HepG2 (cell line): ENCODE results near the gene FUZ. TPM values are rescaled to one million over a fixed set of nuclear protein-coding genes. Genes with fewer than 3 reads are reported as not detected.
A peak's percentile ranks its signal among the peaks of the same experiment; 100 is the strongest.

ENCODE experiments used
- DNMT3B ChIP-seq: conservative IDR thresholded peaks from 2 replicates; pipeline ENCODE4 v1.6.1; 2016; ENCODE audit warnings: missing biosample characterization, control low read depth
- ERF ChIP-seq: IDR thresholded peaks from 2 replicates; pipeline ENCODE4 v1.6.1; 2018; ENCODE audit warnings: missing biosample characterization, missing genetic modification reagents
- GATA4 ChIP-seq: sonication (generic); IDR thresholded peaks from 2 replicates; pipeline ENCODE4 v1.6.1; 2016; ENCODE audit warnings: antibody characterized with exemption, low read depth, borderline replicate concordance
- JUND ChIP-seq: sonication (generic); formaldehyde crosslinking; IDR thresholded peaks from 2 replicates; pipeline ENCODE4 v1.8.0; 2022; ENCODE audit warnings: mild to moderate bottlenecking, missing genetic modification reagents
- KMT2B ChIP-seq: IDR thresholded peaks from 2 replicates; pipeline ENCODE4 v1.6.1; 2016; ENCODE audit warnings: missing genetic modification reagents, missing compliant biosample characterization
- MEIS1 ChIP-seq: sonication (generic); formaldehyde crosslinking; IDR thresholded peaks from 2 replicates; pipeline ENCODE4 v1.9.0; 2021; ENCODE audit warnings: mild to moderate bottlenecking, missing genetic modification reagents, moderate library complexity, borderline replicate concordance
- MIER2 ChIP-seq: IDR thresholded peaks from 2 replicates; pipeline ENCODE4 v1.6.1; 2016; ENCODE audit warnings: missing biosample characterization, missing genetic modification reagents
- NCOA2 ChIP-seq: sonication (generic); formaldehyde crosslinking; IDR thresholded peaks from 2 replicates; pipeline ENCODE4 v1.8.0; 2022; ENCODE audit warnings: inconsistent platforms
- PCBP2 ChIP-seq: fragments of 200-400 bp; formaldehyde crosslinking; optimal IDR thresholded peaks from 2 replicates; pipeline ENCODE3; 2018; ENCODE audit warnings: low read length, low read depth; ENCODE audit not compliant: poor library complexity, severe bottlenecking
- PRDM4 ChIP-seq: sonication (generic); formaldehyde crosslinking; IDR thresholded peaks from 2 replicates; pipeline ENCODE4 v1.9.0; 2021; ENCODE audit warnings: missing genetic modification reagents, borderline replicate concordance
- SP5 ChIP-seq: IDR thresholded peaks from 2 replicates; pipeline ENCODE4 v1.6.1; 2016; ENCODE audit warnings: low read depth, borderline replicate concordance
- XBP1 ChIP-seq: sonication (generic); formaldehyde crosslinking; IDR thresholded peaks from 2 replicates; pipeline ENCODE4 v1.5.0; 2020; ENCODE audit warnings: missing genetic modification reagents
- ZFP37 ChIP-seq: sonication (generic); formaldehyde crosslinking; IDR thresholded peaks from 2 replicates; pipeline ENCODE4 v1.4.0; 2020; ENCODE audit warnings: missing genetic modification reagents, borderline replicate concordance
- ZGPAT ChIP-seq: IDR thresholded peaks from 2 replicates; pipeline ENCODE4 v1.6.1; 2016; ENCODE audit warnings: mild to moderate bottlenecking
- ZNF138 ChIP-seq: sonication (generic); formaldehyde crosslinking; IDR thresholded peaks from 2 replicates; pipeline ENCODE4 v1.5.0; 2020; ENCODE audit warnings: mild to moderate bottlenecking, low read depth, missing genetic modification reagents
- ZNF20 ChIP-seq: sonication (generic); formaldehyde crosslinking; IDR thresholded peaks from 2 replicates; pipeline ENCODE4 v1.4.0; 2020; ENCODE audit warnings: mild to moderate bottlenecking, moderate library complexity, missing genetic modification reagents
- ZNF501 ChIP-seq: sonication (generic); formaldehyde crosslinking; IDR thresholded peaks from 2 replicates; pipeline ENCODE4 v1.5.1; 2020; ENCODE audit warnings: mild to moderate bottlenecking, moderate library complexity, missing genetic modification reagents
- polyA plus RNA-seq, 8 experiments: library from polyadenylated mRNA; depleted of rRNA in 3 of 8; stranded (reverse) in 7 of 8; unstranded in 1 of 8; fragments of >200 nt; fragmentation: Illumina TruSeq in 4 of 8; extraction: Trizol in 4 of 8; gene quantifications; 2 replicates each; pipeline versions ENCODE4 v1.2.1 to v1.2.3, GENCODE V29; 2011 to 2016; ENCODE audit warnings: low read depth in 4 of 8, missing spikeins in 1 of 8, mixed read lengths in 1 of 8; ENCODE audit not compliant: insufficient read depth in 1 of 8
- total RNA-seq, 5 experiments: library from RNA; depleted of rRNA; stranded (reverse); fragments of >200 nt; fragmentation: Illumina TruSeq; extraction: Trizol; gene quantifications; 2 replicates each; pipeline ENCODE4 v1.2.3, GENCODE V29; 2016; ENCODE audit warnings: low read depth in 1 of 5
- TF ChIP-seq, protein P1 (sequence below): sonication (generic); formaldehyde crosslinking; IDR thresholded peaks from 2 replicates; pipeline ENCODE4 v1.5.0; 2020; ENCODE audit warnings: mild to moderate bottlenecking, missing genetic modification reagents, borderline replicate concordance
- TF ChIP-seq, protein P2 (sequence below): IDR thresholded peaks from 2 replicates; pipeline ENCODE4 v1.6.1; 2016; ENCODE audit warnings: low read depth

Gene FUZ
- total and polyA plus RNA-seq, 2 of the 13 experiments (the other 11 are each of a cell fraction or from before 2014, with no cell fraction given), result 0.08 TPM; not detected in 1

DNA sequence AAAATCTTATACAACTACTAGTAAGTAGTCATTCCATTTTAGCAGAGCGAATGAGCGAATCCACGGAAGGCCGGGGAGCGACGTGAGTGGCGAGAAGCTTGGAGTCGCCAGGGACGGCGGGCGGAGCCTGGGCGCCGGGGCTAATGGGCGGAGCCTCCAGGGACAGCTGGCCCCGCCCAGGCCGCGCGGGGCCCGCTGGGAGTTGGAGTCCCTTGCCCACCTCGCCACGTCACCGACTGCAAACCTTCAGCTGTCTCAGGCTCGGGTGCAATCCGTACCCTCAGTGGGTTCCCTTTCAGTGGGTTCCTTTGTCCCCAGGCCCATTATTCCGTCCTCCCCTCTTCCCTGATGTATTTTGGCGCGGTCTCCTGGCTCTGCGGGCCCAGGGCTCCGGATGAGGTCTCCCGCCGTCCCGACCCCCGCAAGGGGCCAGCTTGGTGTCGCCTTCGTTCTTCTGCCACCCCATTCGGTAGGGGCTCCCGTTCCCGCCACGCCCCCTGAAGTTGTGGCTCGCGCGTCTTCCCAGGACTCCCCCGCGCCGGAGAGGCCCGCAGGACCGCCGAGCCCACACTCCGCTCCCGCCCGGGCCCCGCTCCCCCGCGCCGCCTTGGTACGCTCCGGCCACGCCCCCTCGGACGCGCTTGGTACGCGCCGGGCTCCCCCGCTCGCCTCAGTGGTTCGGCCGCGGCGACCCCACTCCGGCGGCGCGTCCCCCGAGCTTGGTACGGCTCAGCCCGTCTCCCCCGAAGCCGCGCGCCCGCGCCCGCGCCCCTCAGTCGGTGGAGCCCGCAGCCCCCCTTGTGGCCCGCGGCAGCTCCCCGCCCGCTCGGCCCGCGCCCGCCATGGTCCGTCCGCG is 37.6 kb upstream of the FUZ start, which contains the start of gene PTOV1 (continued):
- TF ChIP-seq, protein P1, sequence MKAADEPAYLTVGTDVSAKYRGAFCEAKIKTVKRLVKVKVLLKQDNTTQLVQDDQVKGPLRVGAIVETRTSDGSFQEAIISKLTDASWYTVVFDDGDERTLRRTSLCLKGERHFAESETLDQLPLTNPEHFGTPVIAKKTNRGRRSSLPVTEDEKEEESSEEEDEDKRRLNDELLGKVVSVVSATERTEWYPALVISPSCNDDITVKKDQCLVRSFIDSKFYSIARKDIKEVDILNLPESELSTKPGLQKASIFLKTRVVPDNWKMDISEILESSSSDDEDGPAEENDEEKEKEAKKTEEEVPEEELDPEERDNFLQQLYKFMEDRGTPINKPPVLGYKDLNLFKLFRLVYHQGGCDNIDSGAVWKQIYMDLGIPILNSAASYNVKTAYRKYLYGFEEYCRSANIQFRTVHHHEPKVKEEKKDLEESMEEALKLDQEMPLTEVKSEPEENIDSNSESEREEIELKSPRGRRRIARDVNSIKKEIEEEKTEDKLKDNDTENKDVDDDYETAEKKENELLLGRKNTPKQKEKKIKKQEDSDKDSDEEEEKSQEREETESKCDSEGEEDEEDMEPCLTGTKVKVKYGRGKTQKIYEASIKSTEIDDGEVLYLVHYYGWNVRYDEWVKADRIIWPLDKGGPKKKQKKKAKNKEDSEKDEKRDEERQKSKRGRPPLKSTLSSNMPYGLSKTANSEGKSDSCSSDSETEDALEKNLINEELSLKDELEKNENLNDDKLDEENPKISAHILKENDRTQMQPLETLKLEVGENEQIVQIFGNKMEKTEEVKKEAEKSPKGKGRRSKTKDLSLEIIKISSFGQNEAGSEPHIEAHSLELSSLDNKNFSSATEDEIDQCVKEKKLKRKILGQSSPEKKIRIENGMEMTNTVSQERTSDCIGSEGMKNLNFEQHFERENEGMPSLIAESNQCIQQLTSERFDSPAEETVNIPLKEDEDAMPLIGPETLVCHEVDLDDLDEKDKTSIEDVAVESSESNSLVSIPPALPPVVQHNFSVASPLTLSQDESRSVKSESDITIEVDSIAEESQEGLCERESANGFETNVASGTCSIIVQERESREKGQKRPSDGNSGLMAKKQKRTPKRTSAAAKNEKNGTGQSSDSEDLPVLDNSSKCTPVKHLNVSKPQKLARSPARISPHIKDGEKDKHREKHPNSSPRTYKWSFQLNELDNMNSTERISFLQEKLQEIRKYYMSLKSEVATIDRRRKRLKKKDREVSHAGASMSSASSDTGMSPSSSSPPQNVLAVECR (CRISPR knock-in tag), result peak; percentile 81; the same call in 1 of the 2 replicates
- TF ChIP-seq ZNF138, result no peak
- TF ChIP-seq PRDM4 (CRISPR knock-in tag), result no peak
- TF ChIP-seq KMT2B (CRISPR knock-in tag), result peak; percentile 56
- no peak for TF ChIP-seq MIER2
- TF ChIP-seq ZGPAT (CRISPR knock-in tag), result peak; percentile 87
- TF ChIP-seq ZFP37 (CRISPR knock-in tag), result no peak
- no peak for TF ChIP-seq PCBP2
- peak; percentile 60 for TF ChIP-seq ERF (CRISPR knock-in tag)
- TF ChIP-seq, protein P2, sequence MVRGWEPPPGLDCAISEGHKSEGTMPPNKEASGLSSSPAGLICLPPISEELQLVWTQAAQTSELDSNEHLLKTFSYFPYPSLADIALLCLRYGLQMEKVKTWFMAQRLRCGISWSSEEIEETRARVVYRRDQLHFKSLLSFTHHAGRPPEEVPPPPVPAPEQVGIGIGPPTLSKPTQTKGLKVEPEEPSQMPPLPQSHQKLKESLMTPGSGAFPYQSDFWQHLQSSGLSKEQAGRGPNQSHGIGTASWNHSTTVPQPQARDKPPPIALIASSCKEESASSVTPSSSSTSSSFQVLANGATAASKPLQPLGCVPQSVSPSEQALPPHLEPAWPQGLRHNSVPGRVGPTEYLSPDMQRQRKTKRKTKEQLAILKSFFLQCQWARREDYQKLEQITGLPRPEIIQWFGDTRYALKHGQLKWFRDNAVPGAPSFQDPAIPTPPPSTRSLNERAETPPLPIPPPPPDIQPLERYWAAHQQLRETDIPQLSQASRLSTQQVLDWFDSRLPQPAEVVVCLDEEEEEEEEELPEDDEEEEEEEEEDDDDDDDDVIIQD (CRISPR knock-in tag), result no peak
- TF ChIP-seq MEIS1 (CRISPR knock-in tag), result no peak
- peak; percentile 85; the same call in 1 of the 2 replicates for TF ChIP-seq SP5
- TF ChIP-seq JUND (CRISPR knock-in tag), result no peak
- 0 out of 2 replicates have a peak, but pooled peaks have one; percentile 48 for TF ChIP-seq XBP1
- TF ChIP-seq NCOA2 (CRISPR knock-in tag), result peak; percentile 14; the same call in 1 of the 2 replicates
- no peak for TF ChIP-seq ZNF20 (CRISPR knock-in tag)
- TF ChIP-seq ZNF501 (CRISPR knock-in tag), result peak; percentile 47
- TF ChIP-seq DNMT3B (CRISPR knock-in tag), result no peak
- no peak for TF ChIP-seq GATA4
